ENCODE data around the gene ICA1. TPM values are rescaled to one million over a fixed set of nuclear protein-coding genes. Genes with fewer than 3 reads are reported as not detected.
"Not testable (repeated sequence)": the region's sequence is repeated elsewhere in the genome, so short reads cannot be mapped to it uniquely, and the experiment has no call there.

ICA1 gene
- total RNA-seq, 1 donor from 2014 or later: 1.9 TPM

GRCh38 chr7:8271960-8272359 is 10.0 kb upstream of the ICA1 start:
- ATAC-seq (no peak), DNase-seq (ENCODE audit: low spot score) (no peak)

GRCh38 chr7:8263048-8263447 is 1.1 kb upstream of the ICA1 start:
- DNase-seq (ENCODE audit: low spot score): no peak
- no peak for ATAC-seq

DNA sequence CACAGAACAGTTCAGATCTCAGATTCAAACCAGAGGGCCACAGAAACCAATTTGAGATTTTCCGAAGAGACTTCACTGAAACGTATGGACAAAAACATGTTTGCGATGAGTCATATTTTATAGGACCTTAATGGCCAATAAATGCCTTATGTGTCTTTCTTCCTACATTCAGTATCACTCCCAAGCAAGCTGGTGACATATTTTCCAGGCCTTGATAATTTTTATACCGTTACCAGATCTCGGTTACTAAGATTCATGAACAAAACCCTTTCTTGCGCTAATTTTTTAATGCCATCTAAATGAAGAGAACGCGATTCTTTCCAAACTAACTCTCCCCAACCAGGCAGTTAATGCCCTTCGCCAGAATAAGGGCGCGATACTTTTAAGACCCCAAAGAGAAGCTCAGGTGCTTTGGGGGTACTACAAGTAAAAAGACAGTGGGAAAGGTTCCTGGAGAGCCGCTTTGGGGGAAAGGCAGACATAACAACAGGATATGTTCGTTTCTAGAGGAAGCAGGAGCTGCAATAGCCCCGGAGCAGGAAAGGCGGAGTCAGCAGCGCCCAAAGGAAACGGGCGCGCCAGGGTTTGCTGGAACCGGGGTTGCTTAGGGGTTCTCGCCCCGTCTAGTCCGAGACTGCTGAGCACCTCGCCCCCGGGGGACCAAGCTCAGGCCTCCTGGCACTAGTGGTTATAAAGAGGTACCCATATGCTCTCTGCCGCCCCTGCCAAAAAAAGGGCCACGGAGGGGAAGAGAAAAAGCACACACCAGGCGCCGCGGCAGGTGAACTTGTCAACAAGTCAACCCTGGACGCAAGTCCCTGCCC is 884 bp downstream of the ICA1 start:
- ATAC-seq (peak; percentile 67), DNase-seq (ENCODE audit: low spot score) (peak; percentile 46)

DNA sequence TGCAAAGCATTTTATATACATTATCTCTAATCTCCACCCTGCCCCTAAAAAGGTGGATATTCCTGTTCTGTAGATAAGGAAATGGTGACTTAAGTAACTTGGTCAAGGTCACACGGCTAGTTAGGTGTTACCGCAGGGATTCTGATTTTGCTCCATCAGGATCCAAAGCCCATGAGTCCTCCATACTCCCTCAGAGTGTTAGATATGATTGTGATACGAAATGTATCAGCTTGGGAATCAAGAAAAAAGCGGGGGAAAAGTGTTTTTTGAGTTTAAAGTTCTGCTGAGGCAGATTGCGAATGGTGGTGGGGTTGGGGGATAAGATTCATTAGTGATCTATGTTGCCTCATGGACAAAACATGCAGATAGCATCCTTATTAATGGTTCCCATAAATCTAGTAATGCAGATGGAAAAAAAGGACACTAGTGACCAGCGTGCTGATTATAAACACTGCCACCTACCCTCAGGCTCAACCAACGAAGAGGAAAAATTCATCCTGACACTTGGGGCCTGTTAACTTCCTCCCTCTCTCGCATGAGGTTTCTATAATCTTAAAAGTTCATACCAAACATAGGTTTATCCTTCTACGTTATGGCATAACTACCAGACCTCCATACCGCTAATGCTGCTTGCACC is 2.3 kb downstream of the ICA1 start:
- DNase-seq (ENCODE audit: low spot score) (no peak), ATAC-seq (no peak)

DNA sequence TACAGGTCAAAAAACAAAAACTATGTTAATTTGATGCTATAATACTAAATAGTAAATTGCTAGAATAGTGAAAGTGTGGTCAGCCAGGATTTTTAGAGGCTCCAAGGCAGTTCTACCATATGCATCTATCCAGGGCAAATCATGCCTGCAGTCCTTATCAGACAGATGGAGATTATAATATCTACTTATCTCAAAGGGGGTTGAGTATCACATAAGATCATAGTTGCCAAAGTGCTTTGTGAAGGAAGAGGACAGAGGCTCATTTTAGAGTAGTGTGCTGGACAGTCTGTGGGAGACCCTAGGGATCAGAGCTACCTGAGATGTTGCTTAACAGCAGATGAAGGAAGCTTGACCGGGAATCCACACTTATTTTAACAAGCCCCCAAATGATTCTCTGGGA is 3.2 kb downstream of the ICA1 start:
- no peak for ATAC-seq

GRCh38 chr7:8258166-8258565 is 3.8 kb downstream of the ICA1 start:
- no peak for DNase-seq (ENCODE audit: low spot score)
- ATAC-seq: no peak

More for the DNA sequence above, 3.2 kb downstream of the ICA1 start:
- no peak for DNase-seq (ENCODE audit: low spot score)

DNA sequence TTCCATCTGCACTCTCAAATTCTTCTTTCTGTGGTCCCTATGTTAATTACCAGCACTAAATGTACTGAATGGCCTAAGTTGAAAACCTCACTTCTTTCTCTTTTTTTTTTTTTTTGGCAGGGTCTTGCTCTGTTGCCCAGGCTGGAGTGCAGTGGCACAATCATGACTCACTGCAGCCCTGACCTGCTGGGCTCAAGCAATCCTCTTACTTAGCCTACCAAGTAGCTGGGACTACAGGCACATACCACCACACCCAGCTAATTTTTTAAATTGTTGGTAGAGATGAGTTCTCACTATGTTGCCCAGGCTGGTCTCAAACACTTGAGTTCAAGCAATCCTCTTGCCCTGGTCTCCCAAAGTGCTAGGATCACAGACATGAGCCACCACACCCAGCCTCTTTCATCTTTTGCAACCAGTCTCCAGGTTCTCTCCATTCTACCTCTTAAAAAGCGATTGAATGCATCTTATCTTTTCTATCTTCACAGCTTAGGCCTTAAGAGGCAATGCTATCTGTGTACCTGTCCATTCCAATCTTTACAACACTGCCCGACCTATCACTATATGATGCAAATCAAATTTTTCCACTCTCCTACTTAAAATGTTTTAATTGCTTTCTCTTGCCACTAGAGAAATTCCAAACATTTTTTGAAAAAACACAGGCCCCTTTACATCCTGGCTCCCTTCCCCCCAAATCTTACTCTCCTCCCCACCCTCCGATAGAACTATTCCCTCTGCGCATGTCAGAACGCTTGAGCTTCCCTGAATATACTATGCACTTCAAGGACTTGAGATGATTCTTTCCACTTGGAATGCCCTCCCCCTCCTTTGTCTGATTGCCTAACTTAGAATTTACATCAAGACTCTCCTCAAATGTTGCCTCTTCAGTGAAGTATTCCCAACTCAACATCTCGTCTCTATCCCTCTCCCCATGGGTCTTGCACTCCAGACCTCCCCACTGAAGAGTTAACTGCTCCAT is 6.0 kb downstream of the ICA1 start:
- DNase-seq (ENCODE audit: low spot score) (no peak), ATAC-seq (no peak)

- ATAC-seq (no peak), DNase-seq (ENCODE audit: low spot score) (no peak)
These were observed 7.3 kb downstream of the ICA1 start for GRCh38 chr7:8254667-8255066.

- no peak for ATAC-seq
These were observed 7.8 kb downstream of the ICA1 start for GRCh38 chr7:8254215-8254614.

GRCh38 chr7:8251195-8251594 is 10.8 kb downstream of the ICA1 start:
- DNase-seq (ENCODE audit: low spot score): no peak
- no peak for ATAC-seq

More at GRCh38 chr7:8254215-8254614, 7.8 kb downstream of the ICA1 start:
- DNase-seq (ENCODE audit: low spot score): no peak

DNA sequence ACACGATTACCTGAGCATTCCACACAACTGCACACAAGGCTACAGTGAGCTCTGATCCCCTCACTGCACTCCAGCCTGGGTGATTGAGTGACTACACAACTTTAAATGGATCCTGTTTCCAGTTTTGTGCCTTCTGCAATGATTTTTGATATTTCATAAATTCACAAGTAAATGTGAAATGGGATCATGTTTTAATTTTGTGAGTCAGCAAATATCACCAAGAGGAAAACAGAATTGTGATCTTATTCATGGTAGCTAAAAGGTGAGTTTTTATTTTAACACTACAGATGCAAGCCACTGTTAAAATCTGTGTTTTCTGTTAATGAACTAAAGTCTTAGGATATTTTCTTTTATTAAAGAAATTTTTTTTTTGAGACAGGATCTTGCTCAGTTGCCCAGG is 11.4 kb downstream of the ICA1 start:
- no peak for ATAC-seq
- DNase-seq (ENCODE audit: low spot score): no peak

DNA sequence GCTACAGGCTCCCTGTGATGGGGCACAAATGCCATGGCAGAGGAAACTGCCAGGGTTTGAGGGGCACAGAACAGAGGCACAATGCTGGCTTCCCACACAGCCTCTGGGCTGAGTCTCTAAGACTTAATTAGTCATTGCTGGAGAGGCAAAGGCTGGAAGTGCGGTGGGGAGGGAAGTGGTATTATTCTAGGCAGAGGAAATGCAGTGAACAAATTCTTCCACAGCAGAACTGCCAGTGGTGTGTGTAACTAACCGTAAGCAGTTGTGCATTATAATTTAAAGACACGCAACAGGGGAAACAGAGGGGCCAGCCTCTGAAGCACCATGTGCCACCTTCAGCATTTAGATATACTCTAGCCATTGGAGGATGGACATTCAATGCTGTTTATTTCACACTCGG is 12.8 kb downstream of the ICA1 start:
- no peak for DNase-seq (ENCODE audit: low spot score)
- no peak for ATAC-seq

- DNase-seq (ENCODE audit: low spot score): no peak
- ATAC-seq: no peak
These were observed 15.9 kb downstream of the ICA1 start for GRCh38 chr7:8246020-8246419.

DNA sequence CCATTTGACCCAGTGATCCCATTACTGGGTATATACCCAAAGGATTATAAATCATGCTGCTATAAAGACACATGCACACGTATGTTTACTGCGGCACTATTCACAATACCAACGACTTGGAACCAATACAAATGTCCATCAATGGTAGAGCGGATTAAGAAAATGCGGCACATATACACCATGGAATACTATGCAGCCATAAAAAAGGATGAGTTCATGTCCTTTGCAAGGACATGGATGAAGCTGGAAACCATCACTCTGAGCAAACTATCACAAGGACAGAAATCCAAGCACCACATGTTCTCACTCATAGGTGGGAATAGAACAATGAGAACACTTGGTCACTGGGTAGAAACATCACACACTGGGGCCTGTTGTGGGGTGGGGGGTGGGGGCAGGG is 16.9 kb downstream of the ICA1 start:
- not testable (repeated sequence) for DNase-seq (ENCODE audit: low spot score); ATAC-seq

DNA sequence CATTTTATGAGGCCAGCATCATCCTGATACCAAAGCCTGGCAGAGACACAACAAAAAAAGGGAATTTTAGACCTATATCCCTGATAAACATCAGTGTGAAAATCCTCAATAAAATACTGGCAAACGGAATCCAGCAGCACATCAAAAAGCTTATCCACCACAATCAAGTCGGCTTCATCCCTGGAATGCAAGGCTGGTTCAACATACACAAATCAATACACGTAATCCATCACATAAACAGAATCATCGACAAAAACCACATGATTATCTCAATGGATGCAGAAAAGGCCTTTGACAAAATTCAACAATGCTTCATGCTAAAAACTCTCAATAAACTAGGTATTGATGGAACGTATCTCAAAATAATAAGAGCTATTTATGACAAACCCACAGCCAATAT is 18.9 kb downstream of the ICA1 start:
- not testable (repeated sequence) for ATAC-seq; DNase-seq (ENCODE audit: low spot score)

GRCh38 chr7:8239702-8240362 is 22.1 kb downstream of the ICA1 start:
- not testable (repeated sequence) for DNase-seq (ENCODE audit: low spot score); ATAC-seq

- DNase-seq (ENCODE audit: low spot score) (no peak), ATAC-seq (no peak)
These were observed 25.1 kb downstream of the ICA1 start for GRCh38 chr7:8236780-8237407.

GRCh38 chr7:8232999-8233847 is 28.7 kb downstream of the ICA1 start:
- no peak for DNase-seq (ENCODE audit: low spot score)
- no peak for ATAC-seq

GRCh38 chr7:8229927-8230326 is 32.0 kb downstream of the ICA1 start:
- no peak for DNase-seq (ENCODE audit: low spot score)
- ATAC-seq: no peak
